ENCODE results near the gene FHIT. TPM values are rescaled to one million over a fixed set of nuclear protein-coding genes. Genes with fewer than 3 reads are reported as not detected.

The FHIT gene
- total and polyA plus RNA-seq, 10 of the 15 experiments (the other 5 are each of a cell fraction or from before 2014, with no cell fraction given): 4.2 to 14.9 (median 9.4) TPM

GRCh38 chr3:60877188-60877587 is 374.1 kb downstream of the FHIT start (continued):
- TF ChIP-seq SKIL (IDR thresholded peaks at IDR 0.05; ENCODE audit: low read depth, poor library complexity, severe bottlenecking): no peak
- TF ChIP-seq WRNIP1 (IDR thresholded peaks at IDR 0.05; ENCODE audit: borderline replicate concordance, low read depth, low read length): no peak
- TF ChIP-seq KDM1A (IDR thresholded peaks at IDR 0.05; ENCODE audit: borderline replicate concordance): no peak

DNA sequence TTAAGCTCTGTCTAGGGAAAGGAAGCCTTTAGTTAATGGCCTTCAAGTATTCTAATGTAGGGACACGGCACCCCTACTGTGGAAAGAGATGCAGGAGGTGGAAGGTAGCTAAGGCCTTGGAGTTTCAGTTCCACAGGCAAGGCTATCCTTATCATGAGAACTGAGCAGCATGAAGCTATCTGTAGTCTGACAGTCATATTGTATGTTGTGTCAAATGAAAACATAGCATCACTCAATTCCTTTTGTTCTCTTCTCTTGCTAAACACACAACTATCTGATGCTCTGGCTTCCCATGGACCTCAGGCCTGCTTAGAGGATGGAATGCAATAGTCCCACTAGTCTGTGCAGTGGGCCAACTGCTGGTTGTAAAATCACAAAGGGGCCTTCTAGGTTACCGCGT is 380.9 kb downstream of the FHIT start:
- POLR2A ChIA-PET: no interaction called here
- no peak for FAIRE-seq
- no TSS peak for BruUV-seq (replicated peaks)
- TF ChIP-seq PKNOX1 (IDR thresholded peaks at IDR 0.05): no peak
- TF ChIP-seq ZNF217 (IDR thresholded peaks at IDR 0.05): no peak
- TF ChIP-seq BRCA1 (IDR thresholded peaks at IDR 0.05; ENCODE audit: low read depth, low read length): no peak
- TF ChIP-seq REST (IDR thresholded peaks at IDR 0.05; ENCODE audit: low read depth, low read length): no peak
- TF ChIP-seq, protein P1, sequence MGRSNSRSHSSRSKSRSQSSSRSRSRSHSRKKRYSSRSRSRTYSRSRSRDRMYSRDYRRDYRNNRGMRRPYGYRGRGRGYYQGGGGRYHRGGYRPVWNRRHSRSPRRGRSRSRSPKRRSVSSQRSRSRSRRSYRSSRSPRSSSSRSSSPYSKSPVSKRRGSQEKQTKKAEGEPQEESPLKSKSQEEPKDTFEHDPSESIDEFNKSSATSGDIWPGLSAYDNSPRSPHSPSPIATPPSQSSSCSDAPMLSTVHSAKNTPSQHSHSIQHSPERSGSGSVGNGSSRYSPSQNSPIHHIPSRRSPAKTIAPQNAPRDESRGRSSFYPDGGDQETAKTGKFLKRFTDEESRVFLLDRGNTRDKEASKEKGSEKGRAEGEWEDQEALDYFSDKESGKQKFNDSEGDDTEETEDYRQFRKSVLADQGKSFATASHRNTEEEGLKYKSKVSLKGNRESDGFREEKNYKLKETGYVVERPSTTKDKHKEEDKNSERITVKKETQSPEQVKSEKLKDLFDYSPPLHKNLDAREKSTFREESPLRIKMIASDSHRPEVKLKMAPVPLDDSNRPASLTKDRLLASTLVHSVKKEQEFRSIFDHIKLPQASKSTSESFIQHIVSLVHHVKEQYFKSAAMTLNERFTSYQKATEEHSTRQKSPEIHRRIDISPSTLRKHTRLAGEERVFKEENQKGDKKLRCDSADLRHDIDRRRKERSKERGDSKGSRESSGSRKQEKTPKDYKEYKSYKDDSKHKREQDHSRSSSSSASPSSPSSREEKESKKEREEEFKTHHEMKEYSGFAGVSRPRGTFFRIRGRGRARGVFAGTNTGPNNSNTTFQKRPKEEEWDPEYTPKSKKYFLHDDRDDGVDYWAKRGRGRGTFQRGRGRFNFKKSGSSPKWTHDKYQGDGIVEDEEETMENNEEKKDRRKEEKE (IDR thresholded peaks at IDR 0.05): no peak
- no peak for TF ChIP-seq NR2F1 (conservative IDR thresholded peaks at IDR 0.05)
- TF ChIP-seq ATF2 (IDR thresholded peaks at IDR 0.05; ENCODE audit: low read length): no peak
- no peak for TF ChIP-seq BMI1 (IDR thresholded peaks at IDR 0.05; ENCODE audit: borderline replicate concordance)
- TF ChIP-seq EZH2 (IDR thresholded peaks at IDR 0.05; ENCODE audit: borderline replicate concordance, control insufficient read depth, low read depth, low read length): no peak

More for the DNA sequence above, 380.9 kb downstream of the FHIT start:
- Histone ChIP-seq H3K4me1 (ENCODE audit: control insufficient read depth, insufficient read depth, low read length) (no peaks in the 10 kb centered on the region), H4K20me1 (ENCODE audit: control insufficient read depth, insufficient read depth) (no peaks in the 10 kb centered on the region), H3K27ac (ENCODE audit: control insufficient read depth, insufficient read depth) (no peak overlapping the region), H3K79me2 (ENCODE audit: control insufficient read depth, insufficient read depth, low read length) (no peaks in the 10 kb centered on the region), H2AFZ (ENCODE audit: control insufficient read depth, low read depth, low read length) (no peak overlapping the region), H3K36me3 (ENCODE audit: control insufficient read depth in 2 of 2, insufficient read depth in 2 of 2, low read length in 1 of 2) (no peaks in the 10 kb centered on the region), H3K9me3 (replicated peaks; ENCODE audit: control insufficient read depth, insufficient read depth, low read length) (no peaks in the 10 kb centered on the region; the same call in 2 of the 3 replicates), H3K4me3 (no peak overlapping the region), H3K4me2 (ENCODE audit: control insufficient read depth, insufficient read depth) (no peak overlapping the region), H3K9ac (ENCODE audit: control insufficient read depth, insufficient read depth, low read length) (no peak overlapping the region), H3K27me3 (replicated peaks in 1 of 2; ENCODE audit: control insufficient read depth in 2 of 2, insufficient read depth in 2 of 2, low read length in 1 of 2) (no peaks in the 10 kb centered on the region)
- no peak for DNase-seq (ENCODE audit: low read depth, low spot score)
- ChIA-PET SMC1A (ENCODE audit: uncharacterized antibody, unreplicated experiment) (no interaction called here), RAD21 (ENCODE audit: unreplicated experiment) (no interaction called here), CTCF (interaction anchor here (0.6 kb wide), 1 partner anchor 16 kb away, joined by 3 read pairs; no protein-coding TSS in a partner anchor)
- no peak for ATAC-seq
- intact Hi-C loops (cut with micrococcal nuclease; ENCODE audit: unreplicated experiment): no loop called here
- in situ Hi-C loops (cut with MboI): no loop called here
- 83% methylated on average over 3 of the region's 3 CpGs for WGBS (ENCODE audit: insufficient coverage, insufficient replicate concordance, low lambda C conversion rate, missing lambda C conversion rate)
